Effector CD8-positive, alpha-beta T cell (primary cell): Measurements from ENCODE around the gene TLK2.

Experiments
- DNase-seq: peaks from one replicate; lab custom pipeline; 2025; lab: John Stamatoyannopoulos, UW

TLK2 gene

DNA sequence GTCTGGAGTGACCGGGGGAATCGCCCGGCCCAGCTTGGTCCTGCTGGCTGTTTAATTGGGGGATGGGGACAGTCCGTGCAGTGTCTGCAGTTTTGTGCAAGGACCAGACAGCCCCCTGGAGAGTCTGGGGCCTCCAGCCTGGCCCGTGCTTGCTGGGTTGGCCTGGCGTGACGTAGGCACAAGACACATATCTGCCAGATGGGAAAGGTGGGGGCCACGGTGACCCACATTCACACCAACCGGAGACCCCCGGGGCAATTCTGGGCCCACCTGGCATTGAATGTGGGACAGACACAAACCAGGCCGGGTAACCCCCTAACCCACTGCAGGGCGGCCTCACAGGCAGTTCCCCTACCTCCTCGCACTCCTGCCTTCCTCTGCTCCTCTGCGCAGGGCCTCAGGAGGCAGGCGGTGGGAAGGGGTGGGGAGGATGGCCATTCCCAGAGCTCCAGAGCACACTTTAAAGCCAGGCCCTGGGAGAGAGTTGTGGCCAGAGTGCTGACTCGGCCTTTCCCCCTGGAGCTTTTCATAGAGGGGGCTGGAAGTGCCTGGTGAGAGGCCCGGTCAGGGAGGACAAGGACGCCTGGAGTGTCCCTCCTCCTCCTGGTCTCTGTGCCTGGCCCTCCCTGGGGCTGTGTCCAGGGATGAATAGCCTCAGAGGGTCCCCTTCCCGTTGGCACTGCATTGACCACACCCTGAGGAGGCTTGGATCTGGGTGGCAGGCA, 150.4 kb downstream of the TLK2 start:
- DNase-seq = no peak

DNA sequence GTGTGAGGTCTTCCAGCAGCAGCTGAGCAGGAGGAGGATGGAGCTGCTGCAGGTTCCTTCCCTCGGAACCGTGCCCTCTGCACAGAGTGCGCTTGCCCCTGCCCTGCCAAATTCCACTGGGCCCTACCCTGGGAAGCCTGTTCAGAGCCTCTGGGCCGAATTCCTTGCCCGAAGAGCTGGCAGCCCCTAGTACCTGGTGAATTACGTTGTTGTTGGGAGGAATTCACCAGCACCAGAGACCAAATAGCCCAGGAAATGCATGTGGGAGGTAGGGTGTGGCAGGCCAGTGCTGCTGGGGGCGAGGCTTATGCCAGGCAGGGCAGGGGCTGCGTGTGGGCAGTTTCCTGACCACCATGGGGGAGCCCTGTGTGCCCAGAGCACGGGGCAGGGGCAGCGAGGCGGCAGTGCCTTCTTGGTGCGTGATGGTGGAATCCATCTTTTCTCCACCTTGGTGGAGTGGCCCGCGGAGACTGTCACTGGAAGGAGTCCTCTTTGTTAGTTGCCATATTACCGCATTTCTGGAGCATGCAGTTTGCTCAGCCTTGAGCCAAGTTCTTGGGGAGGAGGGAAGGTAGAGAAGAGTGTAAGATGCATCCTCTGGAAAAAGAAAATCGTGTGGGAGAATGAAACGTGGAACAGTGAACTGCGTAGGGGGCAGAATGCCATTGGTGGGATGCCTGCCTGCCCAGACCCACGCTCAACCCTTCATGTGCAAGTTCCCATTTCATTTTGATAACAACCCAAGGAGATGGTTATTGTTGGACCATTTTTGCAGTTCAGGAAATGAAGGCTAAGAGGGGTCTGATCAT, 151.1 kb downstream of the TLK2 start:
- DNase-seq = no peak

DNA sequence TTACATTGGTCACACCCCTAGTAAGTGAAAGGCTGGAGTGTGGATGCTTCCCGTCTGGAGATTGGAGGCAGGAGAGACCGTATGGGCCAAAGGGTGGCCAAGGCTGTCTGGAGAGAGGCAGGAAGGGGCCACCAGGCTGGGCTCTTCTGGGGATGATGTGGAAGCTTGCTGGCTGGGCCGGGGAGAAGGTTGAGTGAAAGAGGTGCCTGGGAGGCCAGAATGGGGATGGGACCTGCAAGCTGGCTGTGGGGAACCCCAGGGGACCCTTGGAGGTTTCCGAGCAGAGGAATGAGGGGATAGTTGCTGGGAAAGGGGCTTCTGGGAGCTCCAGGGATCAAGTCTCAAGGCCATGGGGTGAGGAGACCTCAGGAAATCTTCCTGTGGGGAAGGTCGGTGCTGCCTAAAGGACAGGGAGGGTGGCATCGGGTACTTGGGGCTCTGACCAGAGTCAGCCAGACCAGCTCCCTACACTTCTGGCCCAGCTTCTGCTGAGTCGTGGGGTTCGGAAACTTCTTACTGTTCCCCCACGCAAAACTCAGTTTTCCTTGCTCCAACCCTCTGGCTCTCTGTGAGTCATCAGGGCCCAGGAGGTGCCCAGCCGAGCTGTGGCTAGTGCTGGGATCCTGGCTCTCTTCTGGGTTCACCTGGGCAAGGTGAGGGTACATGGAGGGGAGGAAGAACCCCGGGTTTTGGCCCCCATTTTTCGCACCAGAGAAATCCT, 151.9 kb downstream of the TLK2 start:
- no peak for DNase-seq

DNA sequence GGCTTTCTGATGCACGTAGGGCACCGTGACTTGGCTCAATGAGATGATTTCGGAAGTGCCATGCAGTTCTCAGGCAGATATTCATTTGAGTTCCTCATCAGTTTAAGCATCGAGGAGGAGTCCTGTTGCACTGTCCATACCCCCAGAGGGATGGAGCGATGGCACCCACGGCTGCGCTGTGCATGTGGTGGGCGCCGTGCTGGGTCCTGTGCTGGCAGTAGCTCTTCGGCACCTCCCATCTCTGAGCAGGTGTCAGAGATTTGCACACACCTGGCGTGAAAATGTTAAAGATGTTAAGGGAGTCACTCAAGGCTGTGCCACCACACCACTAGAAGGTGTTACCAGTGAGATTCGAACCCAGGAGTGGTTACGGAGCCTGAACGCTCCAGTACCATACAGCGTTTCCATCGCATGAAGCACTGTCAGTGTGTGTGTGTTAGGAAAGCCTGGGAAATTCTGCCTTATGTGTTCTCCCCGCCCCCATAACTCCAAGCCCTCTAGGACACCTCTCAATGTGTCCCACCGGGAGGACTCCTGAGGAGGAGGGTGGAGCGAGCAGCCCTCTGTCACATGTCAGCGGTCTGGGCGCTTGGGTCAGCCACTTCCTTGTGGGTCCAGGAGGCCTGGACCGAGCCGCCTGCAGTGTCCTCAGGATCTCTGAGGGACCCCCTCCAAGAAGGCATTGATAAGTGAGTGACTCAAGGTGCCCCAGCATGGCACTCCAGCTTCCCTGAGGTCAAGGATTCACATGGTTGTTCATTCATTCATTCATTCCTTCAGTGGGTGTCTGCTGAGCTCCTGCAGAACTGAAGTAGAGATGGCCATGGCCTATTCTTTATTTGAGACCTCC, 152.7 kb downstream of the TLK2 start:
- DNase-seq = no peak

DNA sequence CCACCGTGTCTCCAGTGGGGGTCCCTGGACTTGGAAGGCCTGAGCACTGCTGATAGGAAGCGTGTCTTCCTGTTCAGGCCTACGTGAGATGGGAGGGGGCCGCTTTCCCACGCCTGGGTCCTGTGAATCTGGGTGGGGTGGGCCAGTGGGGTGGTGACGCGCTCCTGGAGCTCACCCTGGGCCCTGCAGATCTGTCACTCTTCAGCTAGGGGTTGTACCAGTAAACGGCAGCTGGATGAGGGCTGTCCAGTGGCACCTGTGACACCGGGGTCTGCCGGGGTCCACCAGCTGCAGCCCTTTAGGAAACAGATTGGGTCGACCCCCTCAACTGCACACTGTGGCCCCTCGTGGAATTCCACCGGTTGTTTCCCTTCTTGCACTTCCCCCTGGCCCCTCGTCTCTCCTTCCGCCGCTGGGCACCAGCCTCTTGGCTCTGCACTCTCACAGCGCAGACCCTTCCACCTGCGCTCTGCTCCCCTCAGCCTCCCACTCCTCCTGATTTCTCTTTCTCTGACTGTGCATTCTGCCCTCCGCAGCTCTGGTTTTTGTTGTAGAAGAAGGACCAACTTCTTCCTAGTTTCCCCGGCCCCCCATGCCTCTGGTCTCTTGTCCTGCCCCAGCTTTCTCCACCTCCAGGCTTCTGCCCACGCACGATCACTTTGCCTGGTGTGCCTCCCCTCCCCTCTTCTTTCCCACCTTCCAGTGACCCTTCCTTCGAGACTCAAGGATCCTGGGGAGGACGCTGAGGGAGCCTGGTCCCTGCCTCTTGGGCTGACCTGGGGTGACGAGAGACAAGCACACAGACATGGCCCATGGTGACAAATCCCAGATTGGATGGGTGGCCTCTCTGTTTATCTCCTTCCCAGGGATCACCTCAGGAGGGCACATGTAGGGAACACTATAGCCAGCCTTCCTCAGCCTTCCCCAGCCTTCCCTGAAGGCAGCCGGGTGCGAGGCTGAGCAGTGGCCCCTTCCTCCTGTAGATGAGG, 153.6 kb downstream of the TLK2 start:
- DNase-seq = no peak

DNA sequence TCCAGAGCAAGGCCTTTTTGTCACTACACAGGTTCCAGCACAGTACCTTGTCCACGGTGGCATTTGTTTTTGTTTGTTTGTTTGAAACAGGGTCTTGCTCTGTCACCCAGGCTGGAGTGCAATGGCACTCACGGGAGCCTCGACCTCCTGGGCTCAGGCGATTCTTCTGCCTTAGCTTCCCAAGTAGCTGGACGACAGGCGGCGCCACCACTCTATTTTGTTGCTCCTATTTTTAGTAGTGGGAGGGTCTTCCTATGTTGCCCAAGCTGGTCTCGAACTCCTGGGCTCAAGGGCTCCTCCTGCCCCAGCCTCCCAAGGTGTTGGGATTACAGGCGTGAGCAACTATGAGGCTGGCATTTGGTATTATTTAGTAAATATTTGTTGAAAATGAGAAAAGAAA, 159.2 kb downstream of the TLK2 start:
- DNase-seq = no peak

DNA sequence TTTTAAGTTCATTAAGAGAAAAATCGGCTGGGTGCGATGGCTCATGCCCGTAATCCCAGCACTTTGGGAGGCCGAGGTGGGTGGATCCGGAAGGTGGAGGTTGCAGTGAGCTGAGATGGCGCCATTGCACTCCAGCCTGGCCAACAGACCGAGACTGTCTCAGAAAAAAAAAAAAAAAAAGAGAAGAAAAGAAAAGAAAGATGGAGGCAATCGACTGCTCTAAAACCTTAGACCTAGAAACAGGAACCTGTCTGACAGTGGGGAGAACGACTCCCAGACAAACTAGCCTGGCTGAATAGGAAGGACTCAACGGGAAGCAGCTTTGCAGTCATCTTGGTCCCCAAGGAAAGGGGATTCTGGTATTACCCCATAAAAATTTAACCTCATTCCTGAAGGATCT, 162.5 kb downstream of the TLK2 start:
- no peak for DNase-seq

DNA sequence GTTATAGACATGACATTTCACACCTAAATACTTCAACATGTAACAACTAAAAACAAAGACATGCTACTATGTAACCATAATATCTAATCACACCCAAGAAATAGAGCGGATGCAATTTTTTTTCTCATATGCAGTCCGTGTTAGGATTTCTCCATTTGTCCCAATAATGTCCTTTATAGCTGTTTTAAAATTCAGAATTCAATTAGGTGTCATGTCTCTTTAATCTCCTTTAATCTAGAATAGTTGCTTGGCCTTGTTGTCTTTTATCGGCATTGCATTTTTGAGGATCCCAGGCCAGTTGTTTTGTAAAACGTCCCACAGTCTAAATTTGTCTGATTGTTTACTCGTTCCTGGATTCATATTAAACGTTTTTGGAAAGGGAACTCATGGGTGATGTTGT, 163.3 kb downstream of the TLK2 start:
- DNase-seq = no peak

DNA sequence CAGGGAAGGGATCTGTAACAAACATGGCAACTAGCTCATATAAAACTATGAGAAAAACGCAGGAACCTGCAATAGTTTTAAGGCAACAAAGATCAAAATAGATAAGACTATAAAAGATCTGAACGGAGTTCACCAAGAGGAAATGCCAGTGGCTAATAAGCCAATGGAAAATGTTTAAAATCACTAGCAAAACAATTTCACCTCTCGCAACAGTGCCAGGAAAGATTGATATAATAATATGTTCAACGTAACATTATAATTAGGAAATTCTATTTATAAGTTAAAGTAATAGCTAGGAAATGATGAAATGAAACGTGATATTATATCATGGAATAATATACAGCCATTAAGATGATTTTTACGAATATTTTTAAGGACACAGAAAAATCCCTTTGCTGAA, 164.9 kb downstream of the TLK2 start:
- DNase-seq = no peak

DNA sequence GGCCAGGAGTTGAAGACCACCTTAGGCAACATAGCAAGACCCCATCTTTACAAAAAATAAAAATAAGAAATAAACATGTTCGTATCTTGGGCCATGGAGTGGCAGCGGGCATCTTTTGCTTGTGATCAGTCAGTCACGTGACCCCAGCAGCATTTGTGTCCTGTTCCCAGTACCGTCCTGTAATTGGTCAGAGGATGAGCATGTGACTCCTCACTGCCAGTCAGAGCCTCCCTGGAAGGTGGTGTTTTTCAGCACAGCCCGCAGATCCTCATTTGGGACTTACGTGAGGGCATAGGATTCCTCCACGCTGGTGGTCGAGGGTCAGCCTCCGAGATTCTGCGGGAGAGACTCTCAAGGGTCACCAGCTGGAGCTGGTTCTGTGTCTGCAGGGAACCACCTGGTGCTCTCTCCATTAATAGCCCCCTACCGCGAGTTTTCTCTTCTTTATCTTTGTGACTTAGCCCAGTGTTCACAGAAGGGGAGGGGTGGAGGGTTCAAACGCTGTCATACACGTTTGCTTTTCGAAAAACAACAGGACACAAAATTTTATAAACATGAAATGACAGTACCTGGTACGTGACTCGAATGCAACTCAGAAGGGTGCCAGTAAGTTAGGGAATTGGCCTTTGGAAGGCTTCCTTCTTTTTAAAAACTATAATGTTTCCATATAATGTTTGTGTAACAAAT, 166.0 kb downstream of the TLK2 start:
- no peak for DNase-seq

DNA sequence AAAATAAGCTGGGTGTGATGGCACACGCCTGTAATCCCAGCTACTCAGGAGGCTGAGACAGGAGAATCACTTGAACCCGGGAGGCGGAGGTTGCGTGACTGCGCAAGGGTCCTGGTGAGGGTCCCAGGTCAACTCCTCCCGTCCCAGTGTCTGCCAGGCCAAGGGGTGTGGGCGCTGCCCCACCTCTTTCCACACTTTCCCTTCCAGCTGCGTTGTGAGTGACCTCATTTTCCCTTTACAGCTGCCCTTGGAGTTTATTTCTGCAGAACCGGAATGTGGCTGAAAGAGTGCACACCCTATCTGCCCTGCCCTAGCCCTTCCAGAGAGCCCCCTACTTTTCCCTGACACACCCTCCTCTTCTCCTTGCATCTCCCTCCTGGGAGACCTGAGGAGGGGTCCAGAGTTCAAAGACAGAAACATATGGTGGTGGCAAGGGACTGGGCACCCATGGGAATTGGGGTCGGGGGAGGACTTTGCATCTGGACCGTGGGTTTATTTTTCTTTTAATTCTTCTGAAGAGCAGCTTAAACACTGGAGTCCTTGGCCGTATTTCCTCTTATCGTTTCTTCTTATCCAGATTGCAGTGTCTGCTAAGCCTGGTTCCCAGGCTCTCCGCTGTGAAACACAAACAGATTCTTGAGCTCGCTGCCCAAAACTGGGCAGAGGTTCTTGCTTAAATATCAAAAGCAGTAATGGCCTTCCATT, 169.8 kb downstream of the TLK2 start:
- DNase-seq = no peak

DNA sequence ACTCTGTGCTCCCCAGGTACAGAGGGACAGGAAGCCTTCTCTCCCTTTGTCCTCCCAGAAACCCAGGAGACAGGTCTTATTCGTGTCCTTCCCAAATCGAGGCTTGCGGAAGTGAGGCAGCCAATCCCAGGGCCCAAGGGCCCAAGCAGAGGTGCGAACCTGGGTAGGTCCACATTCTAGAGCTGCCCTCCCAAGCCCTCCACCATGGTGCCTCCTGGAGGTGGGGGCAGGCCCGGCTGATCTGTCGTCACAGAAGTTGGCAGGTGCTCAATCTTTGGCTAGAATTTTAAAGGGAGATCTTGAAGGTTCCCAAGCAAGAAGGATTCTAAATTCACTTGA, 170.3 kb downstream of the TLK2 start:
- no peak for DNase-seq

DNA sequence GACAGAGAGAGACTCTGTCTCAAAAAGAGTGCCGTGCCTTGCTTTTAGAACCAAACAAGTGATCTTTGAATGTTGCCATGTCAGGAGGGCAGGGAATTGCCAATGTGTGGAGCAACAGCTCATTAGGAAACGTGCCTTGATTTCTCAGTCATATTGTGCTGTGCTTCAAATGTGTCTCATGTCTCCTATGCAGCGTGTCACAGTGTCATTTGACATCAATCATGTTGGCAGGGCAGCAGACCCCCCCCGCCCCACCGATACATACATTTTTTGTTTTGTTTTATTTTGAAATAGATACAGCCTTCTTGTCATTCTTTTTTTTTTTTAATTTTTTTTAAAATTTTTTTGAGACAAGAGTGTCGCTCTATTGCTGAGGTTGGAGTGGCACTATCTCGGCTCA, 170.9 kb downstream of the TLK2 start:
- DNase-seq = no peak

DNA sequence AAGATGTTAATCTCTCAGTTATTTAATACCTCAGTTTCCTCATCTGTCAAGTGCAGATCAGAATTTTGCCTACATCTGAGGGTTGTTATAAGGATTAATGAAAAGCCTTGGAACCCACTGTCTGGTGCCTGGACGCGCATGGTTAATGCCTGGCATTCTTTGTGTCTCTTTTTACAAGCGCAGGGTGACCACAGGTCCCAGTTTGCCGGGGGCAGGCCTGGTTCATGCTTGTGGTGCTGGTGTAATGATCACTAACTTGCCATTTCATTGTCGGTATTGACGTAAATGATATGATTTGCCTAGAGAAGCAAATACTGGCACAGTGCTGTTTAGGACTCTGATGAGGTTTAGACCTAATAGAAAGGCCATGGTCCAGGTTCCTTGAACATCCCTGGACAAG, 172.0 kb downstream of the TLK2 start:
- no peak for DNase-seq

DNA sequence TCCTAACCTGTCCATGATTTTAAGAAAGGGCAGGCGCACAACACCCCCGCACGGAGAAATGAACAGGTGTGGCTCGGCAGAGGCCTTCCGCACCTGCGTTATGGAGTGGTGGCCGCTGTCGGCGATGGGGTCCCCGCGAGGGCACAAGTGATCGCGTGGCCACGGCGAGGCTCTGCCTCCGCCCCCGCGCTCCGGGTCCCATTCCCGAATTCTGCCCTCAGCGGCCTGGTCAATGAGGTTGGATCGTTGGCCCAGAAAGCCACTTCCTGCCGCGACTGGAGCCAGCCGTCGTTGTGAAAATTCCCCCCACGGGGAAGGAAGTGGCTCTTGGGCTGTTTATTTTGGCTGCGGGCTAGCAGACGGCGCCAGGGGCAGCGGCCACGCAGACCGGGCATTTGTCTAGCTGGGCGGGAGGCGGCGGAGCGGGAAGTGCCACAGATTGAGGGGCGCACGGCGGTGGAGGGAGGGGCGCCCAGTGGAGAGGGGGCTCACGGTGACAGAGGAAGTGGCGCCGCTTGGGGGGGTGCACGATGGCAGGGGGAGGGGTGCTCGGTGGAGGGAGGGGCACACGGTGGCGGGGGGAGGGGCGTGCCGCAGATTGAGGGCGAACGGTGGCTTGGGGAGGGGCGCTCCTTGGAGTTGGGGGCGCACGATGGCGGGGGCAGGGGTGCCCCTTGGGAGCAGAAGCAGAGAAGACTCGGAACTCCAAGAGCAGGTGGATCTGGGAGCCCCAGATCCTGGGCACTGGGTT, 173.8 kb downstream of the TLK2 start:
- peak; percentile 19 for DNase-seq

DNA sequence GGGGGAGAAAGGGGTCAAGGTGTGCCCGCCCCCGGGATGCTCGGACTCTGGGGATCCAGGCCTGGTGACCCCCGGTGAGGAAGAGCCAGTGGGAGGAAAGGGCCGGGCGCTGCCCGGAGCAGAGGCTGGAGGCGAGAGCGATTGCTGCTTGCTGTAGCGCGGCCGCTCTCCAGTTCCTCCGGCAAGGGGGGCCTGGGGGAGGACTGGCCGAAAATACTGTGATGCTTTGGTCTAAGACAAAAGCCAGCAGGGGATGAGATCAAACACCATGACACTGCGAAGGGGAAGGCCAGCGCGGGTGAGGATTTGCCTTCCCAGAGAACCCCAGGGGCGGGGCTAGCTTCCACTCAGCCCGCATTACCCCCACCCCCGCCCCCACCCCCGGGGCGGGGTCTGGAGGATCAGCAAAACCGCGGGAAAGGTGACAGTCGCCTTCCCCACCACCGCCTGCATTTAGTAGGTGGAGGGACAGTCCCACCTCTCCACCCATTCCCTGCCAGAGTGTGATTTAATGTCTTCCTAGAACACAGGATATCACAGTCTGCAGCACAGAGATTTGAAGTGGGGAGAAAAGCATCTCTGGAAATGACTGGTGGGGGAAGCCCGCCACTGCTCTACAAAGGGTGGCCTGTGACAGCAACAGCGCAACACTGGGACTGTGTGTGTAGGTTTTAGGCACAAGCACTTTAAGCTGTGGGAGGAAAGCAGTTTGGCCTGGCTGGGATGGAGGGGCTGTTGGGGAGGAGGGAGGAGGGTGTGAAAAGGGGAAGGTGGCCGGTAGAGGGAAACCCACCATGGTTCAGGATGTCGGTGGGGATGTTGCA, 174.6 kb downstream of the TLK2 start:
- DNase-seq = peak; percentile 53

DNA sequence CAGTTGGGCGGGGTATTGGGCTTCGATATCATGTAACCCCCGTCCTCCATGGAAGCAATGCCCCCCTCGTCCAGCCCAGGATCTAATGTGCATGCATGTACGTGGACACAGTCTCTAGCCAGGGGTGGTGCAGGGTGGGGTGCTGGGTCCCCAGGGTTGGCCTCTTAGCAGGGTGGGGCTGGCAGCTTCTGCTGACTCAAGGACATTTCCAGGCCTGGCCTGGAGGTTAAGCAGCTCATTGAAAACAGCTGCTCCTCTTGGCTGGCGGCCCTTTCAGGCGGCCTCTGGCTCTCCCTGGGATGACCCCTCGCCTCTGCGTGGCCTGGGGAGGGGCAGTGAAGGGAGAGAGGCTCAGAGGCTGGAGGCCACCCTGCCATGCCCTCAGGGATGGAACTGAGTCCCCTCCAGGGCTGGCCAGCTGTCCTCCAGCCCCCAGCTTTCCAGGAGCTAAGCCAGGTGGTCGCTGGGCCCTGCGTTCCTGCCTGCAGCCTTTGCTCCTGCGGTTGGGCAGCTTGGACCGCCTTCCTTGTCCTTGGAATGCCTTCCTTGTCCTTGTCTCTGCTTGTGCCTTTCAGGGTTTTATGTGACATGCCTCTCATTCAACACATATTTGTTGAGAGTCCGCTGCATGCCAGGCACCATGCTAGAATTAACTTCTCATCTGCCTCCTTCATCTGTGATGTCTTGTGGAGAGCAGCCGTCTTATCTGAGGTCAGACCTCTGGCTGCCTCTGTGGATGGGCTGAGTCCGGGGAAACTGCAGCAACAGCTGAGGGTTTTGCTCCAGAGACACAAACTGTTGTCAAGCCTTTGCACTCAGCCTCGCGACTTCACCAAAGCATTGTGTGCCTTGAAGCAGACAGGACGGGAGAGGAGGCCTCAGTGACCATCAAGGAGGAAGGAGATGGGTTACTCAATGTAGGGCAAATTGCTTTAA, 175.5 kb downstream of the TLK2 start:
- DNase-seq = no peak
